Motor neuron (in vitro differentiated cells): Measurements from ENCODE around the gene TMCC1. TPM values are rescaled to one million over a fixed set of nuclear protein-coding genes. Genes with fewer than 3 reads are reported as not detected.
A peak's percentile ranks its signal among the peaks of the same experiment; 100 is the strongest.
"Not testable (repeated sequence)": the region's sequence is repeated elsewhere in the genome, so short reads cannot be mapped to it uniquely, and the experiment has no call there.

Experiments
- ATAC-seq, 8 experiments: fragments of 200-7000 bp; cut with Tn5 transposase; replicated peaks in 6 of 8; 2 replicates each; pipeline ENCODE4 v1.8.0; 2021; ENCODE audit warnings: mild to moderate bottlenecking in 8 of 8, moderate library complexity in 8 of 8
- H3K27ac ChIP-seq, 2 donors: fragments of 250-450 bp; sonication (Bioruptor Pico); 2 replicates each; pipeline ENCODE4 v1.9.0; 2021; ENCODE audit warnings: antibody characterized with exemption in 2 of 2, mild to moderate bottlenecking in 2 of 2, moderate library complexity in 1 of 2
- H3K4me1 ChIP-seq, 2 donors: fragments of 250-450 bp; sonication (Bioruptor Pico); replicated peaks in 1 of 2; 2 replicates each; pipeline ENCODE4 v1.6.1; 2021; ENCODE audit warnings: antibody characterized with exemption in 2 of 2, mild to moderate bottlenecking in 2 of 2, moderate library complexity in 1 of 2
- H3K4me3 ChIP-seq, 5 donors: fragments of 250-450 bp; sonication (Bioruptor Pico); 2 replicates each; pipeline ENCODE4 v1.9.0; 2021; ENCODE audit warnings: antibody characterized with exemption in 5 of 5, mild to moderate bottlenecking in 5 of 5, moderate library complexity in 4 of 5
- WGBS, 10 experiments: fragments of 450-650 bp; shearing (Covaris generic); methylation state at CpG; one replicate each; pipeline ENCODE4 v1.0.0; 2022; 5-methylcytosine and 5-hydroxymethylcytosine counted together
- in situ Hi-C, 9 experiments: fragments of 400-800 bp; cut with MboI; loops; one replicate each; pipeline ENCODE4 v1.15.0; 2021; ENCODE audit warnings: low sequenced_read_pairs in 9 of 9, low pct_unique_long_range_greater_than_20kb in 2 of 9; ENCODE audit not compliant: unreplicated experiment in 9 of 9
- total RNA-seq, 8 experiments: library from RNA; unstranded; fragments of 300-600 nt; gene quantifications; 2 replicates each; pipeline versions ENCODE4 v1.2.3 to v1.2.4, GENCODE V29; 2022

The TMCC1 gene
- total RNA-seq, 8 experiments from 2014 or later = 20.0 to 53.2 (median 33.8) TPM

DNA sequence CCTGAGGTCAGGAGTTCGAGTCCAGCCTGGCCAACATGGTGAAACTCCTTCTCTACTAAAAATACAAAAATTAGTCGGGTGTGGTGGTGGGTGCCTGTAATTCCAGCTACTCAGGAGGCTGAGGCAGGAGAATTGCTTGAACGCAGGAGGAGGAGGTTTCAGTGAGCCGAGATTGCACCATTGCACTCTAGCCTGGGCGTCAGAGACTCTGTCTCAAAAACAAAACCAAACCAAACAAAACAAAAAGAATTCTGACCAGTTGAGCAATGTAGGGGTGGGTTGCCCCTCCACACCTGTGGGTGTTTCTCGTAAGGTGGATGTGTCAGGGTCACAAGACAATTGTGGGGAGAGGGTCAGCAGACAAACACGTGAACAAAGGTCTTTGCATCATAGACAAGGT lies 252.5 kb downstream of the TMCC1 start:
- in situ Hi-C loops = loop anchor here in 4 of 9 experiments (25.0 kb wide), 2 partner anchors 171 to 296 kb away; no protein-coding TSS in a partner anchor

DNA sequence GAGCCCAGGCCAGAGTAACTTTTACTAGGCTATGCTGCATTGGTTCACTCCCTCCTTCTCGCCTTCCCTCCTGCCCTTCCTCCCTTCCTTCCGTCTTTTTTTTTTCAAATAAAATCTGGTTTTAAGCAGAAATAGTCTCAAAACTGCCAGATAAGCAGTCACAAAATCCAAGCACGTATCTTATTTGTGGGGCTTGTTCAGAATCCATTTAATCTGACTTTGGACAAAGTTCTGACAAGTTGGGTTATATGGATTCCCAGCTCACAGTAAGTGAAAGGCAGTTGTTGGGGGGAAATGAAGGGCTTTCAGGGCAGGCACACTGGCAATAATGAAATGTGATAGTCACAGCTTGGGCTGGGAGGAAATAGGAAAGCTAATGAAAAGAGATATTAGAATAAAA lies 255.0 kb downstream of the TMCC1 start:
- no peak overlapping the region for H3K4me3 ChIP-seq
- in situ Hi-C loops = loop anchor here in 6 of 9 experiments (10.0 to 25.0 kb wide), 4 partner anchors 174 to 299 kb away; no protein-coding TSS in a partner anchor
- no peak for ATAC-seq
- H3K4me1 ChIP-seq = peaks cover 0 to 6% of the 10 kb centered on the region in 2 donors
- WGBS, 10 experiments = 0 to 100% (median 74%) methylated on average over 1 to 3 of the region's 3 CpGs
- no peak overlapping the region for H3K27ac ChIP-seq

More for the DNA sequence above, 252.5 kb downstream of the TMCC1 start:
- H3K27ac ChIP-seq, H3K4me3 ChIP-seq, H3K4me1 ChIP-seq, ATAC-seq: not testable (repeated sequence)
- WGBS, 10 experiments = 74 to 83% (median 81%) methylated on average over 1 to 4 of the region's 7 CpGs; no CpG with 5 or more reads in 7 of the 10 experiments

GRCh38 chr3:129636082-129636481 lies 257.4 kb downstream of the TMCC1 start:
- no peak for ATAC-seq
- Histone ChIP-seq H3K4me3 (no peak overlapping the region), H3K27ac (no peak overlapping the region), H3K4me1 (no peaks in the 10 kb centered on the region)
- in situ Hi-C loops = loop anchor here in 6 of 9 experiments (10.0 to 25.0 kb wide), 4 partner anchors 176 to 301 kb away; no protein-coding TSS in a partner anchor
- WGBS, 10 experiments = 34 to 100% (median 85%) methylated on average over 1 to 3 of the region's 3 CpGs; no CpG with 5 or more reads in 2 of the 10 experiments

DNA sequence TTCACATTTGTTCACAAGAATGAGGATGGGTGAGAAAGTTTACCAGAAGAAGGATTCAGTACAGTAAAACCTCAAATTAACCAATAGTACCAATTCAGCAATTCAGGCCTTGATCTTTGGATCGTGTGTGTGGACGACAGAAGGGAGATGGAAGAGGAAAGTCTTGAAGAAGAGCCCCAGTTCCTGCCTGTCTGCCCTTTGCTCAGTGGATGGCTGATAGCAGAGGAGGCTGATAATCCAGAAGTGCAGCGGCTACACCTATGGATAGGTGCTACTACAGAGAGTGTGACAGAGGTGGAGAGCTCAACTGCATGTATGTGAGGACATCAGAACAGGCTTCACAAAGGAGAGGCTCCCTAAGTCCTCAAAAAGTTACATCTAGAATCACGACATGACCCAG lies 257.9 kb downstream of the TMCC1 start:
- Histone ChIP-seq H3K27ac (no peak overlapping the region), H3K4me3 (no peak overlapping the region), H3K4me1 (no peaks in the 10 kb centered on the region)
- ATAC-seq = no peak
- in situ Hi-C loops = loop anchor here in 6 of 9 experiments (10.0 to 25.0 kb wide), 4 partner anchors 177 to 302 kb away; no protein-coding TSS in a partner anchor
- 88 to 100% (median 100%) methylated on average over 1 to 4 of the region's 4 CpGs; no CpG with 5 or more reads in 3 of the 10 experiments for WGBS, 10 experiments

DNA sequence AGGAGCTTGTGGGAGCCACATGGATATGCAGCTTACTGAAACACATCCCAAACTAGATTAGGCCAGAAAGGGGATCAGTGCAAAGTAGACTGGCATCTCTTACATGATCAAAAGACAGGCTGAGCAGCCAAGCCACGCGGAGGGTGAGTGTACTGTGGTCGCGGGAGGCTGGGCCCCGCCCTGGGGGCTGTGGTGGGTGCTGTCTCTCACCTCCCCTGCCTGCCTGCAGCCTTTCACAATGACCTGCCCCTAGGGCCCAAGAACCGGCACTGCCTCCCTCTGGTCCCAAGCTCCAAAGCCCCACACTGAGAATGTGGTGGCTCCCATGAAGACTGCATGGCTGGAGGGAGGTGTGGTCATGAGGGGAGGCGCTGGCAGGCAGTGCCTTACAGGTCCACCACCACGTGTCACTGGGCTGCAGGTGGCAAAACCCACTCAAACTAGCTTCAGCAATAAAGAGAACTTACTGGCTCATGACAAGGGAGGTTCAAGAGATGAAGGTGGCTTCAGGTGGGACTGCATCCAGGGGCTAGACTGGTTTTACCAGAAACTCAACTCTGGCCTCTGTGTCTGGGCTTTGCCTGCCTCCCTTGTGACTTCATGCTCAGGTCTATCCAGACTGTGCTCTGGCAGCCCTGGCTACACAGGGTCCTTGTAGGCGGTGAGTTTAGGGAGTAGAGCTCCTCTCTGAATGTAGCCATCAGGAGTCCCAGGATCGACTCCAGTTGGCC lies 259.6 kb downstream of the TMCC1 start:
- no peak overlapping the region for H3K4me3 ChIP-seq
- no peak overlapping the region for H3K27ac ChIP-seq
- ATAC-seq = peak in 1 of 8 experiments; percentile 36
- WGBS, 10 experiments = 80 to 100% (median 80%) methylated on average over 1 of the region's 10 CpGs; no CpG with 5 or more reads in 5 of the 10 experiments
- in situ Hi-C loops = loop anchor here in 6 of 9 experiments (10.0 to 25.0 kb wide), 4 partner anchors 178 to 303 kb away; no protein-coding TSS in a partner anchor
- no peaks in the 10 kb centered on the region for H3K4me1 ChIP-seq

GRCh38 chr3:129632977-129633376 lies 260.5 kb downstream of the TMCC1 start:
- in situ Hi-C loops = loop anchor here in 6 of 9 experiments (10.0 to 25.0 kb wide), 4 partner anchors 179 to 304 kb away; no protein-coding TSS in a partner anchor
- no peak for ATAC-seq
- Histone ChIP-seq H3K27ac (no peak overlapping the region), H3K4me3 (no peak overlapping the region), H3K4me1 (peaks cover 0 to 3% of the 10 kb centered on the region in 2 donors)
- 80 to 94% (median 86%) methylated on average over 1 to 7 of the region's 10 CpGs; no CpG with 5 or more reads in 6 of the 10 experiments for WGBS, 10 experiments

GRCh38 chr3:129632556-129632955 lies 261.0 kb downstream of the TMCC1 start:
- no peak for ATAC-seq
- Histone ChIP-seq H3K27ac (no peak overlapping the region), H3K4me1 (peaks cover 2 to 6% of the 10 kb centered on the region in 2 donors), H3K4me3 (no peak overlapping the region)
- 60 to 92% (median 78%) methylated on average over 1 to 6 of the region's 11 CpGs; no CpG with 5 or more reads in 2 of the 10 experiments for WGBS, 10 experiments
- in situ Hi-C loops = loop anchor here in 6 of 9 experiments (10.0 to 25.0 kb wide), 4 partner anchors 180 to 305 kb away; no protein-coding TSS in a partner anchor

DNA sequence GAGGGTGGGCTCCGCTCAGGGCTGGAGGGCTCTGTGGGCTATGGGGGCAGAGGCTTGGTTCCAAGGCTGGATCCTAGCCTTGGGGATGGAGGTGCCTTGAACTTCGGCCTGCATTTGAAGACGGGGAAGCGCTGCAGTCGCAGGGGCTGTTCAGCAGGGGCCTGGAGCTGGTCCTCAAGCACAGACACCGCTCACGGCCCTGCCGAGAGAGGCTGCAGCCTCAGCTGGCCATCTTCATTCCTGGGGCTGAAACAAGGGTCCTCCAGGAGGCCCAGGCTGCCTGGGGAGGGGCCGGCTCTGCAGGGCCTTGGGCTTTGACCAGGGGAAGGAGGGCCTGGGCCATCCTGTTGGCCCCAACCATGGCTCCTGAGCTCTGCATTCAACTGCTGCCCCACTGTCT lies 261.5 kb downstream of the TMCC1 start:
- ATAC-seq = no peak
- Histone ChIP-seq H3K4me1 (peaks cover 5 to 10% of the 10 kb centered on the region in 2 donors), H3K4me3 (no peak overlapping the region), H3K27ac (no peak overlapping the region)
- in situ Hi-C loops = loop anchor here in 6 of 9 experiments (10.0 to 25.0 kb wide), 4 partner anchors 180 to 305 kb away; no protein-coding TSS in a partner anchor
- WGBS, 10 experiments = 40 to 89% (median 81%) methylated on average over 1 to 7 of the region's 9 CpGs; no CpG with 5 or more reads in 6 of the 10 experiments

GRCh38 chr3:129629011-129629410 lies 264.5 kb downstream of the TMCC1 start:
- 80 to 92% (median 80%) methylated on average over 1 to 3 of the region's 6 CpGs; no CpG with 5 or more reads in 7 of the 10 experiments for WGBS, 10 experiments
- Histone ChIP-seq H3K27ac (no peak overlapping the region), H3K4me1 (peaks cover 13 to 22% of the 10 kb centered on the region in 2 donors), H3K4me3 (no peak overlapping the region)
- no peak for ATAC-seq
- in situ Hi-C loops = loop anchor here in 4 of 9 experiments (25.0 kb wide), 2 partner anchors 183 to 308 kb away; no protein-coding TSS in a partner anchor

DNA sequence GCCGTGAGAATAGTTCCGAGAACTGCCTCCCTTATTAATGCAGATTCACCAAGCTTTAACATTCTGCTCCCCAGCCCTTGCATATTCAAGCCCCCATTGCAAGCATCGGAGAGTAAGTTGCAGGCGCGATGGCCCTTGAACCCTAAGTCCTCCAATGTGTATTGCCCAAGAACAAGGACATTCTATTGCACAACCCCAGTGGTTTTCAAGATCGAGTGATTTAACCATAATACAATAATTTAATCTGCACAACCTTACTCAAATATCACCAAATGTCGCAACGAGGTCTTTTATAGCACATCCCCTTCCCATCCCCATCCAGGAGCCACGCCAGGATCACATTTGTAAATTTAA lies 265.4 kb downstream of the TMCC1 start:
- Histone ChIP-seq H3K4me1 (peaks cover 13 to 22% of the 10 kb centered on the region in 2 donors), H3K27ac (no peak overlapping the region), H3K4me3 (no peak overlapping the region)
- WGBS, 10 experiments = 0 to 80% (median 15%) methylated on average over 2 to 8 of the region's 9 CpGs; no CpG with 5 or more reads in 1 of the 10 experiments
- in situ Hi-C loops = loop anchor here in 4 of 9 experiments (25.0 kb wide), 2 partner anchors 184 to 309 kb away; no protein-coding TSS in a partner anchor
- no peak for ATAC-seq

DNA sequence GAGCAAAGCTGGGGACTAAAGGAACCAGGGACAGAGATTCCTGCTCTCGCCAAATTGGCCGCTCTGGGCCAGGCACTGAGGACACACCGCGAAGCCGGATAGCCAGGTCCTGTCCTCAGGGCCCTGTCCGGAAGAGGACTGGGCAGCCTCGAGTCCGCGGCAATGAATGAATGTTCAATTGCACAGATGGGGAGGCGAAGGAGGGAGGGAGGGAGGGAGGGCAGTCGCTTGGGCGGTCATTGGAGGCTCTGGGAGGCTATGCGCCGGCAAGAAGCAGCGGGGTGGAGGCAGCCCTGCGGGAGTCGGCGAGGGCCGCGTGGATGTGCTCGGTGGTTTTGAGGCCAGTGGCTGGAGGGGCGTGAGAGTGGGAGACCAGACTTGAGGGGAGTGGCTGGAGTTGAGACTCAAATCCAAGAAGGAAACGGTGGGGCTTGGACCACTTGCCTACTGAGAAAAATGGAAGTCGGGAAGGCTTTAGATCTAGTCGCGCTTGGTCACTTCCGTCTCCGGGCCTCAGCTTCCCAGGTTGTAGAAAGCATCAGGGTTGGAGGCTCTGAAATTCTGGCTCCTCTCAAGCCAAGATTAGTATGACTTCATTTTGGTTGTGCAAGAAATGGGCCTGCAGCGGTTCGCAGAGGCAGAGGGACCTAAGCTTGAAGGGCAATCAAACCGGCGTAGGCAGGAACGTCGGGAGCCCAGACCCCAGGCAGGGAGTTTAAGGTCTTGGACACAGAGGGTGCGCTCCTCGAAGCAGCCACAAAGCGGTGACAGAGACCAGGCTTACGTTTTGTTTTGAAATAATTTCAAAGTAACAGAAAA lies 266.0 kb downstream of the TMCC1 start:
- H3K4me3 ChIP-seq = peak overlapping the region in 4 of 5 donors; percentile 17 to 36 (median 30)

GRCh38 chr3:129626744-129627349 lies 266.7 kb downstream of the TMCC1 start:
- Histone ChIP-seq H3K4me3 (peak overlapping the region in 4 of 5 donors; percentile 17 to 36 (median 30)), H3K4me1 (peaks cover 13 to 26% of the 10 kb centered on the region in 2 donors), H3K27ac (peak overlapping the region in 1 of 2 donors; percentile 31)
- WGBS, 10 experiments = 13% methylated on average over 3 of the region's 49 CpGs; no CpG with 5 or more reads in 9 of the 10 experiments
- in situ Hi-C loops = loop anchor here in 4 of 9 experiments (25.0 kb wide), 2 partner anchors 185 to 310 kb away; no protein-coding TSS in a partner anchor
- ATAC-seq = peak; percentile 67 to 83 (median 78)

More for the DNA sequence above, 266.0 kb downstream of the TMCC1 start:
- peak; percentile 36 to 83 (median 70) for ATAC-seq
- WGBS, 10 experiments = 0 to 20% (median 9%) methylated on average over 1 to 19 of the region's 38 CpGs; no CpG with 5 or more reads in 3 of the 10 experiments
- Histone ChIP-seq H3K27ac (peak overlapping the region in 1 of 2 donors; percentile 31), H3K4me1 (peaks cover 13 to 22% of the 10 kb centered on the region in 2 donors)
- in situ Hi-C loops = loop anchor here in 4 of 9 experiments (25.0 kb wide), 2 partner anchors 185 to 310 kb away; no protein-coding TSS in a partner anchor
